PC-3 (cell line): ENCODE results near the gene TTBK2.

Experiments
- EZH2 ChIP-seq: fragments of 300-600 bp; sonication (generic); IDR thresholded peaks from one replicate; pipeline ENCODE4 v1.6.1; 2017; ENCODE audit warnings: antibody characterized with exemption, mild to moderate bottlenecking, low read length; ENCODE audit not compliant: unreplicated experiment
- TF ChIP-seq, protein P1 (sequence below): fragments of 300-600 bp; sonication (generic); conservative IDR thresholded peaks from 2 replicates; pipeline ENCODE4 v1.5.1; 2017; ENCODE audit warnings: antibody characterized with exemption, low read depth, mild to moderate bottlenecking, low read length

GRCh38 chr15:42730536-42730935, 190.0 kb downstream of the TTBK2 start:
- TF ChIP-seq, protein P1, sequence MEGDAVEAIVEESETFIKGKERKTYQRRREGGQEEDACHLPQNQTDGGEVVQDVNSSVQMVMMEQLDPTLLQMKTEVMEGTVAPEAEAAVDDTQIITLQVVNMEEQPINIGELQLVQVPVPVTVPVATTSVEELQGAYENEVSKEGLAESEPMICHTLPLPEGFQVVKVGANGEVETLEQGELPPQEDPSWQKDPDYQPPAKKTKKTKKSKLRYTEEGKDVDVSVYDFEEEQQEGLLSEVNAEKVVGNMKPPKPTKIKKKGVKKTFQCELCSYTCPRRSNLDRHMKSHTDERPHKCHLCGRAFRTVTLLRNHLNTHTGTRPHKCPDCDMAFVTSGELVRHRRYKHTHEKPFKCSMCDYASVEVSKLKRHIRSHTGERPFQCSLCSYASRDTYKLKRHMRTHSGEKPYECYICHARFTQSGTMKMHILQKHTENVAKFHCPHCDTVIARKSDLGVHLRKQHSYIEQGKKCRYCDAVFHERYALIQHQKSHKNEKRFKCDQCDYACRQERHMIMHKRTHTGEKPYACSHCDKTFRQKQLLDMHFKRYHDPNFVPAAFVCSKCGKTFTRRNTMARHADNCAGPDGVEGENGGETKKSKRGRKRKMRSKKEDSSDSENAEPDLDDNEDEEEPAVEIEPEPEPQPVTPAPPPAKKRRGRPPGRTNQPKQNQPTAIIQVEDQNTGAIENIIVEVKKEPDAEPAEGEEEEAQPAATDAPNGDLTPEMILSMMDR = no peak
- no peak for TF ChIP-seq EZH2
